Tibial artery (tissue), 4 donors: ENCODE results near the gene BUB3.

Experiments
- DNase-seq, 2 donors: peaks; one replicate each; pipeline ENCODE4 v3.0.0-alpha.2; 2019
- H3K27ac ChIP-seq, 2 donors: fragments of 200-600 bp; sonication (generic) in 1 of 2; 1 replicate in 1 of 2; 2 replicates in 1 of 2; pipeline ENCODE4 v1.5.1; 2018 to 2019; ENCODE audit warnings: mild to moderate bottlenecking in 1 of 2
- H3K27me3 ChIP-seq, 2 donors: fragments of 200-600 bp; sonication (generic) in 1 of 2; one replicate each; pipeline versions ENCODE4 v1.5.1 to v1.6.0; 2016 to 2019
- H3K36me3 ChIP-seq, 3 donors: fragments of 200-600 bp; sonication (generic) in 2 of 3; one replicate each; pipeline ENCODE4 v1.5.1; 2016 to 2019; ENCODE audit warnings: mild to moderate bottlenecking in 2 of 3
- H3K4me1 ChIP-seq, 4 donors: fragments of 200-600 bp; sonication (generic) in 2 of 4; 1 replicate in 3 of 4; 2 replicates in 1 of 4; pipeline ENCODE4 v1.5.1; 2016 to 2019
- H3K4me3 ChIP-seq, 2 donors: fragments of 200-600 bp; sonication (generic) in 1 of 2; 1 replicate in 1 of 2; 2 replicates in 1 of 2; pipeline ENCODE4 v1.5.1; 2018 to 2019; ENCODE audit warnings: mild to moderate bottlenecking in 2 of 2
- H3K9me3 ChIP-seq, 3 donors: fragments of 200-600 bp; sonication (generic) in 1 of 3; one replicate each; pipeline ENCODE4 v1.5.1; 2016 to 2019
- intact Hi-C: fragments of 100-400 bp; cut with DNase I; formaldehyde crosslinking; loops from one replicate; pipeline ENCODE4 v1.15.0; 2023; ENCODE audit warnings: low total_unique reads
- TF ChIP-seq, protein P1 (sequence below), 2 experiments: fragments of 200-600 bp in 1 of 2; fragments of 450-650 bp in 1 of 2; IDR thresholded peaks; one replicate each; pipeline ENCODE4 v1.5.1; 2017 to 2019; ENCODE audit warnings: antibody characterized with exemption in 2 of 2, mild to moderate bottlenecking in 1 of 2, moderate library complexity in 1 of 2

The BUB3 gene

GRCh38 chr10:123143825-123144168 is 10.4 kb upstream of the BUB3 start:
- intact Hi-C loops = no loop called here
- Histone ChIP-seq H3K4me3 (no peak overlapping the region), H3K4me1 (peaks cover 0 to 36% (median 27%) of the 10 kb centered on the region in 4 donors), H3K36me3 (no peaks in the 10 kb centered on the region), H3K27ac (no peak overlapping the region), H3K9me3 (no peaks in the 10 kb centered on the region), H3K27me3 (peaks cover 0 to 100% of the 10 kb centered on the region in 2 donors)
- DNase-seq = no peak
- TF ChIP-seq, protein P1, sequence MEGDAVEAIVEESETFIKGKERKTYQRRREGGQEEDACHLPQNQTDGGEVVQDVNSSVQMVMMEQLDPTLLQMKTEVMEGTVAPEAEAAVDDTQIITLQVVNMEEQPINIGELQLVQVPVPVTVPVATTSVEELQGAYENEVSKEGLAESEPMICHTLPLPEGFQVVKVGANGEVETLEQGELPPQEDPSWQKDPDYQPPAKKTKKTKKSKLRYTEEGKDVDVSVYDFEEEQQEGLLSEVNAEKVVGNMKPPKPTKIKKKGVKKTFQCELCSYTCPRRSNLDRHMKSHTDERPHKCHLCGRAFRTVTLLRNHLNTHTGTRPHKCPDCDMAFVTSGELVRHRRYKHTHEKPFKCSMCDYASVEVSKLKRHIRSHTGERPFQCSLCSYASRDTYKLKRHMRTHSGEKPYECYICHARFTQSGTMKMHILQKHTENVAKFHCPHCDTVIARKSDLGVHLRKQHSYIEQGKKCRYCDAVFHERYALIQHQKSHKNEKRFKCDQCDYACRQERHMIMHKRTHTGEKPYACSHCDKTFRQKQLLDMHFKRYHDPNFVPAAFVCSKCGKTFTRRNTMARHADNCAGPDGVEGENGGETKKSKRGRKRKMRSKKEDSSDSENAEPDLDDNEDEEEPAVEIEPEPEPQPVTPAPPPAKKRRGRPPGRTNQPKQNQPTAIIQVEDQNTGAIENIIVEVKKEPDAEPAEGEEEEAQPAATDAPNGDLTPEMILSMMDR (IDR thresholded peaks at IDR 0.05) = no peak

DNA sequence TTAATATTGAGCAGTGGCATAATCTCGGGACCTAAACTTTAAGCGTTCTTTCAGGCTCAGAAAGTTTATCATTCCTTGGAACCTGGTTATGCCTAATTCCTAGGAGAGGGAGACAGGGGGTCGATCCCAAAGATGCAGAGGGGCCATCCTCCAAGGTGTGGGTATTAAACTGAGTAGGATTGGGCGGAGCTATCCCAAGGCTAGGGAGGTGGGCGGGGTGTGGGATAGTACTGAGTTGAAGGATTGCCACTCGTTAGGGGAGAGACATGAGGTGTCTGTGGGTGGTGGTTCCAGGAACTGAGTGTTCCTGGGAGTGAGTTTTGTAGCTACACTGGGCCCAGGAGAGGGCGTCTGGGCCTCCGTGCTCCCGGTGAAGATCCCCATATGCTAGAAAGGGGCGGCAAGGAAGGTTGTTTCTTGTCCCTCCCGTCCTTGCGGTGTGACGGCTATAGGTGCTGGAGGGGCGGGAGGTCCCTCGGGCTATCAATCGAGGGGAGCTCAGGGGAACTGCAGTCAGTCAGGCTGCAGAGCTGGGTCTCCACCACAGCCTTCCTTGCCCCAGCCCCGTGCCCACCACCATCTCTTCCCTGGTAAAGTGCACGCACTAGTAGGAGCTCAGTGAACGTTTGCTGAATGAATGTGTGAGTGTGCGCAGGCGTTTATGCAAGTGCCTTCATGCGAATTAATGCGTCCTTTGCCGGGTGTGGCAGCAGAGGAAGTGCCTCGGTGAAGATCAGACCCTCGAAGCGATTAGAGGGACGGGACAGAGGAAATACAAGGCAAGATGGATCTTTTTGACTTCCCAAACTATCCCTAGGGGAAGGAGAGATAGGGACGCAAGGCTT is 9.3 kb upstream of the BUB3 start:
- DNase-seq = no peak
- intact Hi-C loops = no loop called here
- H3K4me1 ChIP-seq = peaks cover 0 to 48% (median 36%) of the 10 kb centered on the region in 4 donors

GRCh38 chr10:123145542-123146012 is 8.6 kb upstream of the BUB3 start:
- H3K4me1 ChIP-seq = peaks cover 0 to 53% (median 39%) of the 10 kb centered on the region in 4 donors
- H3K27me3 ChIP-seq = peaks cover 0 to 100% of the 10 kb centered on the region in 2 donors
- TF ChIP-seq, protein P1 (IDR thresholded peaks at IDR 0.05) = no peak
- H3K9me3 ChIP-seq = no peaks in the 10 kb centered on the region
- no peak overlapping the region for H3K4me3 ChIP-seq
- H3K27ac ChIP-seq = no peak overlapping the region
- no peak for DNase-seq
- intact Hi-C loops = no loop called here
- H3K36me3 ChIP-seq = no peaks in the 10 kb centered on the region

More for the DNA sequence above, 9.3 kb upstream of the BUB3 start:
- TF ChIP-seq, protein P1 (IDR thresholded peaks at IDR 0.05) = no peak
- no peak overlapping the region for H3K4me3 ChIP-seq
- peaks cover 0 to 100% of the 10 kb centered on the region in 2 donors for H3K27me3 ChIP-seq
- no peak overlapping the region for H3K27ac ChIP-seq
- H3K36me3 ChIP-seq = no peaks in the 10 kb centered on the region
- no peaks in the 10 kb centered on the region for H3K9me3 ChIP-seq

DNA sequence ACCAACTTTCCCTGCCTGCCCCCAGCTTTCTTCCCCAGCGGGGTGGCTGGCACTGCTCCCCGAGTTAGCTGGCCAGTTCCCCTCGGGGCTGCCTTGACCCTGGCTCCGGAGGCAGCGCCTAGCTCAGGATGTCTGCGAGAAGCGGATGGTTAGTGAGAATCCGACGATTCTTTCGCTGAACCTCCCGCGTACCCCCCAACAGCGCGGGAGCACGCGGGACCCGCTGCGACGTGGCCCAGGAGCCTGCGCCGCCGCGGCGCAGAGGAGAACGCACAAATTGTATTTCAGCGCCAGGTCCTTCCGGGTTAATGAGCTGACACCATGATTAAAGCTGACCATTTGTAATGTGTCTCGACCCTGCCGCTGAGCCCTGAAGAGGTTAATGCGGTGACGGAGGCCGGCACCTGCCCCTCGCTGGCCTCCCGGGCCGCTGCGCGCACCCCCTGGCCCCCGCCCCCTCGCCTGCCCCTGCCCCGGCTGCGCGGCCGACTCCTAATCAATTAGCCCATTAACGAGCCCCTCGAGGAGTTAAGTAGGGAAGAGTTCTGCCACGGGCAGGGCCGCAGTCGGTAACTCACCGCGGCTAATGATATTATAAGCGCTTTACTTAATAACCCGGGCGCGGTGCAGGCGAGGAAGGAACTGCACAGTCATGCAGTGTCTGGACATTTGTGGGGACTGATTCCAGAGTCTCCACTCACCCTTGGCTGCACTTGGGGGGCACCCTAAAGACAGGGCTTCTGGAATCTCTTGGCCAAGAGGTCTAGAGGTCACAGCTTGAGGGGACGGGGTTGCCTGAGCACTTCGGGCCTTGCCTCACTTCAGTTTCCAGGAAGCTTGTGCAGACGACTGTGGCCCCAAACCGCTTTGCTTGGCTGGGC is 7.9 kb upstream of the BUB3 start:
- intact Hi-C loops = no loop called here
- Histone ChIP-seq H3K4me3 (no peak overlapping the region), H3K27ac (no peak overlapping the region), H3K9me3 (no peaks in the 10 kb centered on the region), H3K27me3 (peaks cover 0 to 100% of the 10 kb centered on the region in 2 donors), H3K4me1 (peaks cover 0 to 59% (median 46%) of the 10 kb centered on the region in 4 donors), H3K36me3 (no peaks in the 10 kb centered on the region)
- no peak for DNase-seq
- TF ChIP-seq, protein P1 (IDR thresholded peaks at IDR 0.05) = no peak

DNA sequence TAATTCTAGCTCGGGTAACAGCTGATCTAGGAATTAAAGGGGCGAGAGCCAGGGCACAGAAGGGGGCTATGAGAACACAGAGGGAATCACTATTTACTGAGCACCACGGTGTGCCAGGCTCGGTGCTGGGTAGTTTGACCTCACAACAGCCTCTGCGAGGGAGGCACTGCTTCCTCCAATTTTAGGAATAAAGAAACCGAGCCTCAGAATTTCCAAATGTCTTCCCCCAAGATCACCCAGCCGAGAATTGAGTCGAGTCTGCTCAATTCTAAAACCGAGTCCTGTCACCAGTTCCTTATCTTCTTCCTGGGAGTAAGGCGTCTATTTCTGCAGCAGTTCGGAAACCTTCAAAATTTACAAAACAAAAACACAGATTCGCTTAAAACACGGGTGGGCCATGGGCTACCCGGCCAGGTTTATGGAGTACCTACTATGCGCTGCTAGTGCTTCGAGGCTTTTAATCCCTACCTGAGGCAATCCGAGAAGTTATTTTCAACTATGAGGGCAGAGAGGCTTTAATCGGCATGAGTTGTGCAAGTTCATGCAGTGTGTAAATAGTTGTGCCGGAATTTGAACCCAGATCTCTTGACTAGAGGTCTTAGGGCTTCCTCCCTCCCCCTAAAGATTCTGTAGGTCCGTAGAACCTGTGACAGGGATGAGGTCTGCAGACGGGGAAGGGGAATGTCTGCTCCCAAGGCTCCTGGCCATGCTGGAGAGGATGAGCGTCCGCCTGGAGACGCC is 7.1 kb upstream of the BUB3 start:
- Histone ChIP-seq H3K27ac (no peak overlapping the region), H3K4me1 (peaks cover 0 to 63% (median 49%) of the 10 kb centered on the region in 4 donors), H3K27me3 (peaks cover 0 to 100% of the 10 kb centered on the region in 2 donors), H3K36me3 (no peaks in the 10 kb centered on the region), H3K4me3 (no peak overlapping the region), H3K9me3 (no peaks in the 10 kb centered on the region)
- intact Hi-C loops = no loop called here
- DNase-seq = no peak
- TF ChIP-seq, protein P1 (IDR thresholded peaks at IDR 0.05) = no peak
